Mesenchymal stem cell (in vitro differentiated cells and primary cell): ENCODE measurements around the gene ANO10.

Experiments
- DNase-seq: peaks from one replicate; pipeline ENCODE4 v3.0.0-alpha.2; 2013
- H2AFZ ChIP-seq: one replicate; pipeline ENCODE4 v1.6.1; 2013; ENCODE audit warnings: low read depth, mild to moderate bottlenecking, control low read depth, inconsistent platforms, low read length, moderate library complexity
- H2AK5ac ChIP-seq: 2 replicates; pipeline ENCODE4 v1.6.1; 2013; ENCODE audit warnings: low read length, moderate library complexity, mild to moderate bottlenecking, inconsistent platforms; ENCODE audit not compliant: severe bottlenecking
- H2BK120ac ChIP-seq: one replicate; pipeline ENCODE4 v1.6.1; 2013; ENCODE audit warnings: low read depth, mild to moderate bottlenecking, inconsistent platforms, low read length, moderate library complexity
- H2BK12ac ChIP-seq, 2 experiments: one replicate each; pipeline ENCODE4 v1.6.1; 2013; ENCODE audit warnings: inconsistent platforms in 2 of 2, low read length in 2 of 2, mild to moderate bottlenecking in 2 of 2, moderate library complexity in 2 of 2, control low read depth in 1 of 2
- H2BK15ac ChIP-seq: one replicate; pipeline ENCODE4 v1.6.1; 2013; ENCODE audit warnings: mild to moderate bottlenecking, low read depth, inconsistent platforms; ENCODE audit not compliant: poor library complexity, severe bottlenecking
- H2BK5ac ChIP-seq: 2 replicates; pipeline ENCODE4 v1.6.1; 2013; ENCODE audit warnings: low read depth, mild to moderate bottlenecking, low read length, control low read depth, inconsistent platforms; ENCODE audit not compliant: poor library complexity, severe bottlenecking
- H3K14ac ChIP-seq, 2 experiments: one replicate each; pipeline ENCODE4 v1.6.1; 2013; ENCODE audit warnings: inconsistent platforms in 2 of 2, low read length in 2 of 2, control low read depth in 1 of 2, mild to moderate bottlenecking in 1 of 2, moderate library complexity in 1 of 2
- H3K18ac ChIP-seq, 2 experiments: one replicate each; pipeline ENCODE4 v1.6.1; 2013; ENCODE audit warnings: inconsistent platforms in 2 of 2, low read length in 2 of 2, control low read depth in 1 of 2, low read depth in 1 of 2, mild to moderate bottlenecking in 1 of 2
- H3K23ac ChIP-seq, 2 experiments: one replicate each; pipeline ENCODE4 v1.6.1; 2013; ENCODE audit warnings: inconsistent platforms in 2 of 2, low read length in 2 of 2, mild to moderate bottlenecking in 2 of 2, moderate library complexity in 2 of 2, control low read depth in 1 of 2
- H3K27ac ChIP-seq: 2 replicates; pipeline ENCODE4 v1.5.1; 2013; ENCODE audit warnings: mild to moderate bottlenecking, moderate library complexity, low read length, control low read depth, inconsistent platforms; ENCODE audit not compliant: poor library complexity, severe bottlenecking
- H3K27me3 ChIP-seq, 2 experiments: 2 replicates each; pipeline versions ENCODE4 v1.6.1 to v1.7.0; 2013; ENCODE audit warnings: low read length in 2 of 2, mild to moderate bottlenecking in 2 of 2, moderate library complexity in 2 of 2, control low read depth in 1 of 2, inconsistent platforms in 1 of 2; ENCODE audit not compliant: control insufficient read depth in 1 of 2, insufficient read depth in 1 of 2
- H3K36me3 ChIP-seq, 2 experiments: 2 replicates each; pipeline versions ENCODE4 v1.6.1 to v1.7.0; 2013; ENCODE audit warnings: low read length in 2 of 2, control low read depth in 1 of 2, inconsistent platforms in 1 of 2, low read depth in 1 of 2, mild to moderate bottlenecking in 1 of 2; ENCODE audit not compliant: insufficient read depth in 2 of 2, control insufficient read depth in 1 of 2
- H3K4ac ChIP-seq, 2 experiments: one replicate each; pipeline ENCODE4 v1.6.1; 2013; ENCODE audit warnings: inconsistent platforms in 2 of 2, low read length in 2 of 2, mild to moderate bottlenecking in 2 of 2, moderate library complexity in 2 of 2, control low read depth in 1 of 2, low read depth in 1 of 2
- H3K4me1 ChIP-seq: 2 replicates; pipeline ENCODE4 v1.6.1; 2013; ENCODE audit warnings: low read depth, low read length, control low read depth; ENCODE audit not compliant: control insufficient read depth, insufficient read depth
- H3K4me2 ChIP-seq: 2 replicates; pipeline ENCODE4 v1.6.1; 2013; ENCODE audit warnings: low read length, mild to moderate bottlenecking, inconsistent platforms; ENCODE audit not compliant: poor library complexity, severe bottlenecking
- H3K4me3 ChIP-seq, 2 experiments: 2 replicates each; pipeline versions ENCODE4 v1.5.1 to v1.7.0; 2013; ENCODE audit warnings: low read length in 2 of 2, mild to moderate bottlenecking in 2 of 2, control low read depth in 1 of 2, low read depth in 1 of 2; ENCODE audit not compliant: insufficient read depth in 1 of 2
- H3K79me1 ChIP-seq: replicated peaks from 2 replicates; pipeline ENCODE4 v1.6.1; 2013; ENCODE audit warnings: mild to moderate bottlenecking, control low read depth, low read length, inconsistent platforms; ENCODE audit not compliant: poor library complexity, severe bottlenecking
- H3K9ac ChIP-seq: 2 replicates; pipeline ENCODE4 v1.7.0; 2013; ENCODE audit warnings: mild to moderate bottlenecking, low read length, moderate library complexity
- H3K9me3 ChIP-seq: 2 replicates; pipeline ENCODE4 v1.7.0; 2013; ENCODE audit warnings: mild to moderate bottlenecking, low read length; ENCODE audit not compliant: control insufficient read depth
- H4K8ac ChIP-seq: one replicate; pipeline ENCODE4 v1.6.1; 2013; ENCODE audit warnings: inconsistent platforms, mild to moderate bottlenecking, low read length, moderate library complexity
- H4K91ac ChIP-seq: one replicate; pipeline ENCODE4 v1.6.1; 2013; ENCODE audit warnings: mild to moderate bottlenecking, low read length, inconsistent platforms
- WGBS: methylation state at CpG from one replicate; pipeline ENCODE4 v1.1.7; 2013; ENCODE audit warnings: mixed read lengths; 5-methylcytosine and 5-hydroxymethylcytosine counted together

The ANO10 gene

GRCh38 chr3:43528498-43529099 lies 93.2 kb downstream of the ANO10 start:
- H3K79me1 ChIP-seq: peaks cover 14% of the 10 kb centered on the region
- H2BK12ac ChIP-seq: no peak overlapping the region
- H3K18ac ChIP-seq: no peak overlapping the region
- no peak overlapping the region for H3K23ac ChIP-seq
- no peak overlapping the region for H2BK120ac ChIP-seq
- H3K27me3 ChIP-seq: no peaks in the 10 kb centered on the region
- H2BK5ac ChIP-seq: no peak overlapping the region
- no peak overlapping the region for H3K9ac ChIP-seq
- H2BK15ac ChIP-seq: no peak overlapping the region
- H3K4me3 ChIP-seq: no peak overlapping the region
- H3K9me3 ChIP-seq: peaks cover 5% of the 10 kb centered on the region
- H4K8ac ChIP-seq: no peak overlapping the region
- no peak overlapping the region for H2AK5ac ChIP-seq
- H3K27ac ChIP-seq: no peak overlapping the region
- no peak overlapping the region for H3K4ac ChIP-seq
- H3K4me2 ChIP-seq: no peak overlapping the region
- H2AFZ ChIP-seq: no peak overlapping the region
- peaks cover 0 to 3% of the 10 kb centered on the region in 2 experiments for H3K36me3 ChIP-seq
- H3K14ac ChIP-seq: no peak overlapping the region
- H3K4me1 ChIP-seq: no peaks in the 10 kb centered on the region
- H4K91ac ChIP-seq: no peak overlapping the region
- DNase-seq: no peak

GRCh38 chr3:43526956-43527355 lies 94.9 kb downstream of the ANO10 start:
- H2AFZ ChIP-seq: no peak overlapping the region

GRCh38 chr3:43525941-43526607 lies 95.7 kb downstream of the ANO10 start:
- H3K36me3 ChIP-seq: peaks cover 3 to 4% of the 10 kb centered on the region in 2 experiments
- no peak overlapping the region for H2BK15ac ChIP-seq
- peaks cover 7% of the 10 kb centered on the region for H3K79me1 ChIP-seq
- no peak overlapping the region for H3K27ac ChIP-seq
- no peak overlapping the region for H3K18ac ChIP-seq
- no peak for DNase-seq
- no peaks in the 10 kb centered on the region for H3K27me3 ChIP-seq
- no peak overlapping the region for H3K4me2 ChIP-seq
- peaks cover 5% of the 10 kb centered on the region for H3K9me3 ChIP-seq
- no peak overlapping the region for H3K23ac ChIP-seq
- H2BK5ac ChIP-seq: no peak overlapping the region
- H3K4me1 ChIP-seq: peaks cover 1% of the 10 kb centered on the region
- no peak overlapping the region for H2AK5ac ChIP-seq
- no peak overlapping the region for H4K8ac ChIP-seq
- H4K91ac ChIP-seq: no peak overlapping the region
- no peak overlapping the region for H2BK120ac ChIP-seq
- H2BK12ac ChIP-seq: no peak overlapping the region
- no peak overlapping the region for H2AFZ ChIP-seq
- H3K9ac ChIP-seq: no peak overlapping the region
- H3K4me3 ChIP-seq: no peak overlapping the region
- H3K4ac ChIP-seq: no peak overlapping the region
- no peak overlapping the region for H3K14ac ChIP-seq
- 97% methylated on average over 3 of the region's 4 CpGs for WGBS

More at GRCh38 chr3:43526956-43527355, 94.9 kb downstream of the ANO10 start:
- Histone ChIP-seq H2BK120ac (no peak overlapping the region), H3K18ac (no peak overlapping the region), H2AK5ac (no peak overlapping the region), H3K27me3 (no peaks in the 10 kb centered on the region), H3K4ac (no peak overlapping the region), H3K79me1 (peaks cover 11% of the 10 kb centered on the region), H3K4me2 (no peak overlapping the region), H2BK15ac (no peak overlapping the region), H4K8ac (no peak overlapping the region), H4K91ac (no peak overlapping the region), H3K4me3 (no peak overlapping the region), H3K9ac (no peak overlapping the region), H3K27ac (no peak overlapping the region), H3K36me3 (peaks cover 0 to 3% of the 10 kb centered on the region in 2 experiments), H2BK12ac (no peak overlapping the region), H2BK5ac (no peak overlapping the region), H3K4me1 (peaks cover 1% of the 10 kb centered on the region), H3K23ac (no peak overlapping the region), H3K14ac (no peak overlapping the region), H3K9me3 (peaks cover 5% of the 10 kb centered on the region)
- DNase-seq: no peak

- no peak overlapping the region for H3K14ac ChIP-seq
- H3K9me3 ChIP-seq: peaks cover 5% of the 10 kb centered on the region
- H4K91ac ChIP-seq: no peak overlapping the region
- no peak overlapping the region for H3K18ac ChIP-seq
- H2AFZ ChIP-seq: no peak overlapping the region
- H3K9ac ChIP-seq: no peak overlapping the region
- H3K79me1 ChIP-seq: peaks cover 7% of the 10 kb centered on the region
- no peak overlapping the region for H3K4ac ChIP-seq
- H3K27me3 ChIP-seq: no peaks in the 10 kb centered on the region
- no peak overlapping the region for H3K27ac ChIP-seq
- H2AK5ac ChIP-seq: no peak overlapping the region
- WGBS: 100% methylated on average over 1 of the region's 2 CpGs
- peaks cover 1% of the 10 kb centered on the region for H3K4me1 ChIP-seq
- H4K8ac ChIP-seq: no peak overlapping the region
- H3K4me3 ChIP-seq: no peak overlapping the region
- peaks cover 3 to 6% of the 10 kb centered on the region in 2 experiments for H3K36me3 ChIP-seq
- no peak overlapping the region for H2BK15ac ChIP-seq
- no peak for DNase-seq
- H2BK12ac ChIP-seq: no peak overlapping the region
- H3K23ac ChIP-seq: no peak overlapping the region
- no peak overlapping the region for H2BK120ac ChIP-seq
- H3K4me2 ChIP-seq: no peak overlapping the region
- no peak overlapping the region for H2BK5ac ChIP-seq
These were observed 96.4 kb downstream of the ANO10 start for GRCh38 chr3:43525386-43525785.
